H7 (cell line): ENCODE results near the gene ASTN1. TPM values are rescaled to one million over a fixed set of nuclear protein-coding genes. Genes with fewer than 3 reads are reported as not detected.

Experiments used
- DNase-seq: peaks from one replicate; pipeline ENCODE4 v3.0.0; 2012
- H3K27me3 ChIP-seq: 2 replicates; pipeline ENCODE4 v1.6.0; 2011; ENCODE audit warnings: mild to moderate bottlenecking, low read length; ENCODE audit not compliant: control insufficient read depth, insufficient read depth
- H3K36me3 ChIP-seq: replicated peaks from 2 replicates; pipeline ENCODE4 v1.5.1; 2011; ENCODE audit warnings: low read length; ENCODE audit not compliant: control insufficient read depth, insufficient read depth
- H3K4me3 ChIP-seq: 2 replicates; pipeline ENCODE4 v1.5.1; 2011; ENCODE audit warnings: low read depth, mild to moderate bottlenecking, control low read depth, low read length, moderate library complexity; ENCODE audit not compliant: insufficient read depth
- total RNA-seq: library from RNA; depleted of rRNA; stranded (reverse); fragments of >200 nt; shearing (Covaris generic); gene quantifications from 2 replicates; pipeline ENCODE4 v1.2.3, GENCODE V29; 2014

Gene ASTN1
- total RNA-seq, 1 experiment from 2014 or later = 0.48 TPM

DNA sequence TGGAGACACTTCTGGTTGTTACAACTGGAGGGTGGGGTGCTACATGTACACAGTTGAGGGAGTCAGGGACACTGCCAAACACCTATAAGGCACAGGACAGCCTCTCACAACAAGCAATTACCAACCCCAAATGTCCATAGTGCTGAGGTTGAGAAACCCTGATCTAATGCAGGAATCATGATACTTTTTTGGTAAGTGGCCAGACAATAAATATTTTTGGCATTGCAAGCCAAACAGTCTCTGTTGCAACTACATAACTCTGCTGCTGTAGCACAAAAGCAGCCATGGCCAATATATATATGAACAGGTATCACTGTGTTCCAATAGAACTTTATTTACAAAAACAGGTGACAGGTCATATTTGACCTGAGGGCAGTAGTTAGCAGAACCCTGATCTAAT is 177.5 kb downstream of the ASTN1 start:
- H3K27me3 ChIP-seq = no peaks in the 10 kb centered on the region; the same call in 1 of the 2 replicates
- no peak overlapping the region for H3K4me3 ChIP-seq
- DNase-seq = no peak
- H3K36me3 ChIP-seq = no peaks in the 10 kb centered on the region

DNA sequence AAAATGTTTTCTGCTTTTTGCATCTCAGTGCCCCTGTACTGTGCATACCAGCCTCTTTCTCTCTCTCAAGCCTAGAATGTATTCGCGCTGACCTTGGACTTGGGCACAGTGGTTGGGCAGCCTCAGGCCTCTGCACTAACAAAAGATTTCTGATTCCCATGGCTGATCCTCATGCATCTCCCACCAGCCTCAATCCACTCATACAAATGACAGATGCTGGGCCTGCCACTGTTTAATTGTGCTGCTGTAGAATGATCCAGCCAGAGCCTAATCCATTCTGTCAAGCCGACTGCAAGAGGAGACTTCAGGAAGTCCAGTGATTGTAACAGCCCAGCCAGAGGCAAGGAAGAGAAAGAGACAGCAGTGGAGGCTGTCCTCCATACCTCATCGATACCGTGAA is 180.8 kb downstream of the ASTN1 start:
- H3K27me3 ChIP-seq = no peaks in the 10 kb centered on the region; the same call in 1 of the 2 replicates
- H3K36me3 ChIP-seq = no peaks in the 10 kb centered on the region
- no peak for DNase-seq
- H3K4me3 ChIP-seq = no peak overlapping the region

DNA sequence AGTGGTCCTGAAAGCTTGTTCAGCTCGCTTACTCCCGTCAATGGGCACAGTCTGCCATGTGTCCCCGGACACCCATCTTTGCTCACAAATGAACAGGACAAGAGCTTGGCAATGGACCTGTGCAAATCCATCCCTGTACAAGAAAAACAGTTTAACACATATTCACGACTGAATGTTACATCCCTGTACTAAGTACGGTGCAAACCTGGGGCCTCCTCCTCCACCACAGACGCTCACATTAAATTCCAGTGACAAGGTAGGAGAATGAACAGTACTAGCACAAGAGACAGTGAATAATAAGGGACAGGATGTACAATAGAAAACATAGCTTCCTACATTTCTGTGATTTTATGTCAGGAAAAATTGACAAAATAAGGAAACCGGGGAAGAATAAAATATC is 187.7 kb downstream of the ASTN1 start:
- no peak for DNase-seq
- Histone ChIP-seq H3K27me3 (no peaks in the 10 kb centered on the region), H3K4me3 (no peak overlapping the region), H3K36me3 (no peaks in the 10 kb centered on the region)

DNA sequence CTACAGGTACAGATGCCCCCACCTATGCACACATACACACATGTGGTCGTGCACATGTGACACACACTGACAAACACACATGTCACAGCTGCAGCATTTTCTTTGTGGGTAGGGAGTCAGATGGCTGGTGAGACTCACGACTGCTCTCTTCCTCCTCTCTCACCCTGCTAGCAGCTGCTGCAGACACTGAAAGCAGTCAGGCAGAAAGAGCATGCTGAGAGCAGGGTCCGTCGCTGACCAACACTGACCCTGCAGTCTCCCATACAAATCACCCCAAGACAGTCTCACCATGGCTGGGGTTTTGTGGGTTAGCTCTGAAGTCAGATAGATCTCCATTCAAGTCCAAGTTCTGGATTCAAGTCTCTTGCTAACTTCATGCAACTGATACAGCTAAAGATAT is 188.3 kb downstream of the ASTN1 start:
- no peaks in the 10 kb centered on the region for H3K27me3 ChIP-seq
- DNase-seq = no peak
- no peak overlapping the region for H3K4me3 ChIP-seq
- no peaks in the 10 kb centered on the region for H3K36me3 ChIP-seq

DNA sequence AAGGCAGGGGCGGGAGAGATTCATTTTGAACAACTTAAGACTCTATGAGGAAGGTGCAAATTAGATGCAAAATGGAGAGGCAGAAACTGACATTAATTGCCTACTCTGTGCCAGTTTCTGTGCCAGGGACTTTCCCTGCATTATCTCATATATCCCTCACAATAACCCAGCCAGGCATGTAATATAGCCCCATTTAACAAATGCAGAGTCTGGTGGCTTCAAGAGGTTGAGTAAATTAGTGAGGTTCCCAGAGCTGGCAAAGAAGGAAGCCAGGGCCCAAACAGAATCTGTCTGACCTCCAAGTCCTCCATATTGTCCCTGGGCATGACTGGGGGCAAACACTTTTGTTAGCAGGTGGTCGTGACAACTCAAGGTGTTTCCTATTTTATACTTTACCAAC is 199.8 kb downstream of the ASTN1 start:
- Histone ChIP-seq H3K27me3 (no peaks in the 10 kb centered on the region), H3K36me3 (no peaks in the 10 kb centered on the region), H3K4me3 (no peak overlapping the region)
- no peak for DNase-seq

DNA sequence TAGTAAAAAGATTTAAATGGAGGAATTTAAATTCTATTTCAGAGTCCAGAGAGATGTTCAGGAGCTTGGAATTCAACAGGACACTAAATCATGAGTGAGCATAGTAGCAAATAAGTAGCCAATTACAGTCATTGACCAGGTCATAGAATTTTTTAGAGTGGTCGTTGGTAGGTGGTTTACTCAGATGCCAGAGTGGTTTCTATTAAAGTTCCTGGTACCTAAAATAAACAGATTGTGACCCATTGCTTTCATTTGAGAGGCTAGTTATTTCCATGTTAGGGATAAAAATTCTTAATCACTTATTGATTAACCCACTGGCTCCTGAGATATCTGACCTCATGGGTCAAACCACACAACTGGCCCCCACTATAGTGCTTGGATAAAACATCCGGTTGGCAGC is 201.3 kb downstream of the ASTN1 start:
- Histone ChIP-seq H3K4me3 (no peak overlapping the region), H3K27me3 (no peaks in the 10 kb centered on the region; the same call in 1 of the 2 replicates), H3K36me3 (no peaks in the 10 kb centered on the region)
- DNase-seq = no peak

DNA sequence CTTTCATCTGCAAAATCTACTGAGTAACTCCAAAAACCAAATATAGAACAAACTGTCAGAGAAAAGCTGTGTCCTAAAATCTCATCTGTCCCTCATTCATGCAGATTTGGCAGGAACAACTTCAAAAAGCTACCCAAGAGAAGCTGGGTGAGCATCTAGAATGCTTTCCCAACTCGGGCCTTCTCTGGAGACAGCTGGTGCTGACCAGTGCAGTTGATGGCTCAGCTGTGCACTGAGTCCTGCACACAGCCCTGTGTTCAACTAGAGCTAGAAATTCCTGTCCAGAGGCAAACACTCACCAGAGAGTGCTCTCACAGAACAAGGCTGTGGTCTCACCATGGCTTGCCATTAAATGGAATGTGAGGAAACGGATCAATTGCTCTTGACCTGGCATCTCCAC is 202.8 kb downstream of the ASTN1 start:
- no peaks in the 10 kb centered on the region; the same call in 1 of the 2 replicates for H3K27me3 ChIP-seq
- DNase-seq = no peak
- H3K36me3 ChIP-seq = no peaks in the 10 kb centered on the region
- H3K4me3 ChIP-seq = no peak overlapping the region

DNA sequence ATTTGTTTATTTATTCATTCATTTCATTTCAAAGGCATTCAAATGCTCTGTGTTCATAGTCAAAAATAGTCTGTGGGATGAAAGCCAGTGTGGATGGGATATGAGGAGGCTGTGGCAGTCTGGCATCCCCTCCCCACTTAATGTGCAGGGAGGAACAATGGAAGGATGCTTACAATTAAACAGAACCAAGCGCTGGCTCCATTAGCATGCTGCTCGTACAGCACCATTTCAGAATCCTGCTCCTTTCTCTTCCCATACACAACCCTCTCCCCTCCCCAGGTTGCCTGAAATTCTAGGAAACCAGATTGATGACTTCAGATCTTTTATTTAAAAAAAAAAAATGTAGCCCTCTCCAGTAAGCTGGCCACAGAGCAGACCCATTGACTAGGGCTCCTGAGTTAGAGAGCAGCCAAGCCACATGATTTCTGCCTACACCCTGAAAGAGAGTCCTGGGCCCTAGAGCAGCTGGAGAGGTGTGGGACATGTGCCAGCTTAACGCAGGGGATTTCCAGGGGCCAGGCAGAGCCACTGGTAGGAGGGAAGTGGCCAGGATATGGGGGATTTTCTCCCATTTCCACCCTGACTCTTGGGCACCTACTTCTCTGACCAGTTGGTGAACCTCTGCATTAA is 205.2 kb downstream of the ASTN1 start:
- Histone ChIP-seq H3K36me3 (no peaks in the 10 kb centered on the region), H3K27me3 (no peaks in the 10 kb centered on the region; the same call in 1 of the 2 replicates), H3K4me3 (no peak overlapping the region)
- DNase-seq = no peak

DNA sequence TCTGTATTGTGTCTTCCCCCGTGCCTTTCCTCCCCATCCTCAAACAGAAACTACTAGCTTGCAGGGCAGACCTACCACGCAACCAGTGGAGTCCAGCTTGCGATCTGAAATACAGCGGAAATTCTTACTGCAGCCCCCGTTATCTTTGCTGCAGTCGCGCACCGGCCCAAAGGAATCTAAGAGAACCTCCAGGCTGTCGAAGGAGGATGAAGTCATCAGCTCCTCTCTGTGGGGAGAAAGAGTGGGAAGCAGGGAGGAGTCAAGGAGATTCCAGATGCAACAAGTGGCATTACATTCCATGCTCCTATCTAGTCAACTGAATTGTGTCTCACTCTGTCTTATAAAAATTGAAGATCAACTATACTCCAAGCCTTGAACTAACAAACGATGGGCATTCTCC is 206.9 kb downstream of the ASTN1 start:
- H3K27me3 ChIP-seq = no peaks in the 10 kb centered on the region; the same call in 1 of the 2 replicates

DNA sequence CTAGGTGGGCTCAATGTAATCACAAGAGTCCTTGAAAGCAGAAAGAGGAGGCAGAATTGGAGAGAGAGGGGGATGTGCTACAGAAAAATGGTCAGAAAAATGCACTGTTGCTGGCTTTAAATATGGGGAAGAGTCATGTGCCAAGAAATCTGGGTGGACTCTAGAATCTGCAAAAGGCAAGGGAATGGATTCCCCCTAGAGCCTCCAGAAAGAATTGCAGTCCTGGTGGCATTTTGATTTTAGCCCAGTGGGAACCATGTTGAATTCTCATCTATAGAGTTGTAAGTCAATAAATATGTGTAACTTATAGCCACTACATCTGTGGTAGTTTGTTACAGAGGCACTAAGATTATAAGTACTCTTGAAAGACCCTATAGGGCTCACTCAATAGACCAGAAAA is 210.3 kb downstream of the ASTN1 start:
- no peaks in the 10 kb centered on the region for H3K36me3 ChIP-seq
- no peak for DNase-seq
- H3K4me3 ChIP-seq = no peak overlapping the region
- H3K27me3 ChIP-seq = no peaks in the 10 kb centered on the region; the same call in 1 of the 2 replicates

More for the DNA sequence above, 206.9 kb downstream of the ASTN1 start:
- no peak overlapping the region for H3K4me3 ChIP-seq
- no peaks in the 10 kb centered on the region for H3K36me3 ChIP-seq
- no peak for DNase-seq

DNA sequence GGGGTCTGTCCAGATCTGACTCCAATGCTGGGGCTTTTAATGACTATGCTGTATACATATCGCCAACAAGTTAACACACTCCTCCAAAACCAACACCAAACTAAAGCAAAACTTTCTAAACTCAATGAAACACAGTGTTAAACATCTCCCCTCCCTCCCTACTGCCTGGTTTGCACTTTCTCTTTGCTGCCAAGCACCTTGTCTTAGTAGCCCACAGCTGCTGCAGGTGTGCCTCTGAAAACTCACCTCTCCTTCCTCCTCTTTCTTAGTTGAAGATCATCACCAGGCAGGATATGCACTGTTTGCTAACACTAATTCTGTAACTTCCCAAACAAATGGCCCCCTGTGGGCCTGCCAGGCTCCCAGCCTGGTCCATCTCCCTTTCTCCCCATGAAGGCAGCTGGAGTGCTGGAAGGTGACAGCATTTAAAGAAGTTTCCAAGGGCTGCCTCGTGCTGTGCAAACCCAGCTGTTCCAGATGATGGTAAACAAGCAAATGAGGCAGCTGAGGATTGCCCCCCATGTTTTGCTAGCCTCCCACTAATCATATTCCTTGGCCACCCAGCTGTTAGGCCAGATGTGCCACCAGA is 213.7 kb downstream of the ASTN1 start:
- Histone ChIP-seq H3K27me3 (no peaks in the 10 kb centered on the region), H3K4me3 (no peak overlapping the region), H3K36me3 (no peaks in the 10 kb centered on the region)
- DNase-seq = peak; percentile 12

DNA sequence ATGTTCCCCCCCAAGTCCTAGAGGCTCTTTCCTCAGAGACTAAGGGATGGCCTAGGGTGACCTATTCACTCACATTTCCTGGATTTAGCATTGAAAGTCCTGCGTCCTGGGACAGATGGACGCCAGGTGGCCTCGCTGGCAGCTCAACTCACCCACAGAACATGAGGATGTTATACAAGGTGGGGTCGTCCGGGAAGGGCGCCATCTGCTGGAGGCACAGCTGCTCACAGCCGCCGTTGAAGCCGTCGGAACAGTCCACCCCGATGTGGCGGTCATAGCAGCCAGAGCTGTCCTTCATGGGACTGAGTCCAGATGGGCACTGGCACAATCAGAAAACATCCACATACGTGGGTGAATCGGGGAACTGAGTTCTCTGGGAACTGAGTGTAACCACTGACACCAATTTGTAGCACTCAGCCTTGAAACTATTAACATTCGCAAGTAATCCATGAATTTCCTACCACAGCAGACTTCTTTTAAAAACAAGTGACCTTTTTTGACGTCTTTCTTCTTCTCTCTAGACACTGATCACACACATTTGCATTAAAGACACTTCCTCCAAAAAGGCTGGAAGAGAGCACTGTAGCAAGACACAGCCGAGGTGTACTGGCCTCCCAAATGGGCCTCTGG is 215.4 kb downstream of the ASTN1 start:
- no peak overlapping the region for H3K4me3 ChIP-seq
- no peaks in the 10 kb centered on the region for H3K27me3 ChIP-seq
- DNase-seq = peak; percentile 73
- H3K36me3 ChIP-seq = no peaks in the 10 kb centered on the region

DNA sequence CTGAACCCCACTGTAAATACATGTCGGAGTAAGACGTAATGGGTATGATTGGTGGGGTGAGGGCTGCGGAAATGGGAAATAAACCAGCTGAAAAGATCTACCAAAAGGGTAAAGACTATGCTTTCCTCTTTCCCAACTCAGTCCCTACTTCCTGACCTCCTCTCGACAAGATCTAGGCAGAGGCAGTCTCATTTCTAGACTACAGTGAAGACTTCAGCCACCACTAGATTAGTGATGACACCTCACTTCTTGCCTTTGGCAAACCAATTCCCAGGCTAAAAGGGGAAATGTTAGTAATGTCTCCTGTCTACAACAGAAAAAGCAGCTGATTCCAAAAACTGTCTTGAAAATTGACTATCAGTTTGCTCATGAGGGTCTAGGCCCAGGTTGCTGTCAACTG is 219.9 kb downstream of the ASTN1 start:
- no peak for DNase-seq
- Histone ChIP-seq H3K4me3 (no peak overlapping the region), H3K27me3 (no peaks in the 10 kb centered on the region), H3K36me3 (no peaks in the 10 kb centered on the region)

DNA sequence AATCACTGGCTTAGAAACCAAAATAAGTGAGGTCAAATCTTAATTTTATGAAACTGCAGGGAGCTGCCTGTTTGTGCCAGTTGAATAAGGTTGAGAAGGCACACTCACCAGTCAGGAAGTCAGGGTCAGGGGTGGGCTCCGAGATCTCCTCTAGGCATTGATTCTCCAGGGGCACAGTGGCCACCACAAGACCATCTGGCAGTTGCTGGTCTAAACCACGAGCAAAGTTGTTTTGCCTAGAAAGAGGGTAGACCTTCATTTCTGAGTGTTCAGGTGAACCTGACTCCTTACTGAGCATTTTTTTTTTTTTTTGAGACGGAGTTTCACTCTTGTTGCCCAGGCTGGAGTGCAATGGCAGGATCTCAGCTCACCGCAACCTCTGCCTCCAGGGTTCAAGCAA is 220.7 kb downstream of the ASTN1 start:
- H3K36me3 ChIP-seq = no peaks in the 10 kb centered on the region
- no peaks in the 10 kb centered on the region for H3K27me3 ChIP-seq
- no peak for DNase-seq
- no peak overlapping the region for H3K4me3 ChIP-seq

DNA sequence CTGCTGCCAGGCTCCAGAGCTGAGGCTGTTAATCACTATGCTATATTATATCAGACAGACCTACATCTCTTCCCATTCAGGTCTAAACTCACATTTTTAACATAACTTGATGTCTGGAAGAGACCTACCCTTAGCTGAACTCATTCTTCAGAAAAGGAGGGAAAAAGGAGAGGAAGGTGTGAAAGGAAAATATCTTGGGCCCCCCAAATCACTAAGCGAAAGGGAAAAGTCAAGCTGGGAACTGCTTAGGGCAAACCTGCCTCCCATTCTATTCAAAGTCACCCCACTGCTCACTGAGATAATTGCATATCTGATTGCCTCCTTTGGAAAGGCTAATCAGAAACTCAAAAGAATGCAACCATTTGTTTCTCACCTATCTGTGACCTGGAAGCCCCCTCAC is 222.2 kb downstream of the ASTN1 start:
- Histone ChIP-seq H3K4me3 (no peak overlapping the region), H3K36me3 (no peaks in the 10 kb centered on the region), H3K27me3 (no peaks in the 10 kb centered on the region)
- DNase-seq = no peak
